ENCODE measurements around the gene INTS1. TPM values are rescaled to one million over a fixed set of nuclear protein-coding genes. Genes with fewer than 3 reads are reported as not detected.

The INTS1 gene
- total and polyA plus RNA-seq, 2 of the 4 experiments (the other 2 are of a cell fraction): 9.3 to 40.1 TPM

- Histone ChIP-seq H2AK5ac (ENCODE audit: low read depth, low read length) (peak overlapping the region; percentile 56; the same call in 1 of the 2 replicates), H4K8ac (ENCODE audit: low read depth in 2 of 2, low read length in 2 of 2) (no peak overlapping the region; a peak in 1 of 4 replicates), H3K27me3 (ENCODE audit: control insufficient read depth, insufficient read depth, low read length) (no peaks in the 10 kb centered on the region), H2AFZ (replicated peaks; ENCODE audit: low read length, poor library complexity) (no peak overlapping the region), H4K91ac (ENCODE audit: insufficient read depth, low read depth, low read length) (no peak overlapping the region), H2BK15ac (ENCODE audit: low read depth, low read length) (no peak overlapping the region), H3K9me1 (ENCODE audit: insufficient read depth, low read length) (peaks cover 12% of the 10 kb centered on the region), H3K9ac (ENCODE audit: low read depth, low read length) (no peak overlapping the region), H2BK5ac (ENCODE audit: low read depth, low read length, poor library complexity, severe bottlenecking) (no peak overlapping the region), H3K4ac (ENCODE audit: low read depth, low read length) (no peak overlapping the region), H4K20me1 (ENCODE audit: insufficient read depth, low read length) (peaks cover 15% of the 10 kb centered on the region), H2BK20ac (ENCODE audit: low read depth, low read length) (no peak overlapping the region), H3K4me3 (ENCODE audit: insufficient read depth, low read depth, low read length) (no peak overlapping the region), H3K18ac (ENCODE audit: low read depth, low read length) (no peak overlapping the region), H3K27ac (ENCODE audit: insufficient read depth, low read length) (no peak overlapping the region), H3K56ac (ENCODE audit: extremely low read depth, insufficient read depth, low read length) (no peak overlapping the region), H2AK9ac (replicated peaks; ENCODE audit: low read depth, low read length, poor library complexity) (no peak overlapping the region), H3K4me2 (ENCODE audit: low read depth, low read length) (no peak overlapping the region), H3K4me1 (ENCODE audit: control insufficient read depth, insufficient read depth, low read length) (peaks cover 31% of the 10 kb centered on the region), H4K5ac (ENCODE audit: low read depth, low read length) (no peak overlapping the region), H3K9me3 (ENCODE audit: control insufficient read depth, insufficient read depth, low read length) (no peaks in the 10 kb centered on the region), H2BK120ac (ENCODE audit: low read depth, low read length) (no peak overlapping the region), H3K79me1 (ENCODE audit: low read depth in 1 of 2, low read length in 2 of 2) (peaks cover 0 to 32% of the 10 kb centered on the region in 2 experiments; a peak in 3 of 4 replicates), H3K36me3 (ENCODE audit: control insufficient read depth, insufficient read depth, low read length) (no peaks in the 10 kb centered on the region), H3K23ac (ENCODE audit: low read depth, low read length) (no peak overlapping the region), H3K14ac (replicated peaks; ENCODE audit: low read depth, low read length) (no peak overlapping the region)
- BruUV-seq (replicated peaks): no TSS peak
- DNase-seq: no peak
- no peak for ATAC-seq (ENCODE audit: low read depth)
- in situ Hi-C loops (cut with MboI; ENCODE audit: low sequenced_read_pairs) (no loop called here), intact Hi-C loops (cut with micrococcal nuclease) (no loop called here), dilution Hi-C loops (cut with HindIII; ENCODE audit: low sequenced_read_pairs, unreplicated experiment) (no loop called here)
- 84% methylated on average over 3 of the region's 18 CpGs; no CpG with 5 or more reads in 1 of the 2 experiments for WGBS, 2 experiments (ENCODE audit: extremely low coverage in 2 of 2, insufficient read length in 1 of 2)
- POLR2A ChIA-PET (ENCODE audit: unreplicated experiment): no interaction called here
- TF ChIP-seq BHLHE40 (IDR thresholded peaks at IDR 0.05; ENCODE audit: low read depth, low read length) (no peak), NFE2L2 (IDR thresholded peaks at IDR 0.05; ENCODE audit: low read depth, low read length) (no peak), RAD21 (IDR thresholded peaks at IDR 0.05; ENCODE audit: low read length) (no peak), SMC3 (IDR thresholded peaks at IDR 0.05; ENCODE audit: low read depth, low read length) (no peak), CEBPB (IDR thresholded peaks at IDR 0.05; ENCODE audit: low read depth, low read length) (no peak), RCOR1 (IDR thresholded peaks at IDR 0.05; ENCODE audit: insufficient replicate concordance, low read length) (no peak), MAFK (IDR thresholded peaks at IDR 0.05; ENCODE audit: low read depth, low read length) (no peak), POLR2A (IDR thresholded peaks at IDR 0.05; ENCODE audit: low read depth, low read length) (no peak), FOS (IDR thresholded peaks at IDR 0.05; ENCODE audit: low read depth, low read length) (no peak), RFX5 (IDR thresholded peaks at IDR 0.05; ENCODE audit: low read depth, low read length) (no peak)
- TF ChIP-seq, protein P1, sequence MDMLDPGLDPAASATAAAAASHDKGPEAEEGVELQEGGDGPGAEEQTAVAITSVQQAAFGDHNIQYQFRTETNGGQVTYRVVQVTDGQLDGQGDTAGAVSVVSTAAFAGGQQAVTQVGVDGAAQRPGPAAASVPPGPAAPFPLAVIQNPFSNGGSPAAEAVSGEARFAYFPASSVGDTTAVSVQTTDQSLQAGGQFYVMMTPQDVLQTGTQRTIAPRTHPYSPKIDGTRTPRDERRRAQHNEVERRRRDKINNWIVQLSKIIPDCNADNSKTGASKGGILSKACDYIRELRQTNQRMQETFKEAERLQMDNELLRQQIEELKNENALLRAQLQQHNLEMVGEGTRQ (IDR thresholded peaks at IDR 0.05; ENCODE audit: low read depth, low read length): no peak
- TF ChIP-seq, protein P2, sequence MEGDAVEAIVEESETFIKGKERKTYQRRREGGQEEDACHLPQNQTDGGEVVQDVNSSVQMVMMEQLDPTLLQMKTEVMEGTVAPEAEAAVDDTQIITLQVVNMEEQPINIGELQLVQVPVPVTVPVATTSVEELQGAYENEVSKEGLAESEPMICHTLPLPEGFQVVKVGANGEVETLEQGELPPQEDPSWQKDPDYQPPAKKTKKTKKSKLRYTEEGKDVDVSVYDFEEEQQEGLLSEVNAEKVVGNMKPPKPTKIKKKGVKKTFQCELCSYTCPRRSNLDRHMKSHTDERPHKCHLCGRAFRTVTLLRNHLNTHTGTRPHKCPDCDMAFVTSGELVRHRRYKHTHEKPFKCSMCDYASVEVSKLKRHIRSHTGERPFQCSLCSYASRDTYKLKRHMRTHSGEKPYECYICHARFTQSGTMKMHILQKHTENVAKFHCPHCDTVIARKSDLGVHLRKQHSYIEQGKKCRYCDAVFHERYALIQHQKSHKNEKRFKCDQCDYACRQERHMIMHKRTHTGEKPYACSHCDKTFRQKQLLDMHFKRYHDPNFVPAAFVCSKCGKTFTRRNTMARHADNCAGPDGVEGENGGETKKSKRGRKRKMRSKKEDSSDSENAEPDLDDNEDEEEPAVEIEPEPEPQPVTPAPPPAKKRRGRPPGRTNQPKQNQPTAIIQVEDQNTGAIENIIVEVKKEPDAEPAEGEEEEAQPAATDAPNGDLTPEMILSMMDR (conservative IDR thresholded peaks at IDR 0.05; ENCODE audit: low read depth, low read length): no peak
- TF ChIP-seq, protein P3, sequence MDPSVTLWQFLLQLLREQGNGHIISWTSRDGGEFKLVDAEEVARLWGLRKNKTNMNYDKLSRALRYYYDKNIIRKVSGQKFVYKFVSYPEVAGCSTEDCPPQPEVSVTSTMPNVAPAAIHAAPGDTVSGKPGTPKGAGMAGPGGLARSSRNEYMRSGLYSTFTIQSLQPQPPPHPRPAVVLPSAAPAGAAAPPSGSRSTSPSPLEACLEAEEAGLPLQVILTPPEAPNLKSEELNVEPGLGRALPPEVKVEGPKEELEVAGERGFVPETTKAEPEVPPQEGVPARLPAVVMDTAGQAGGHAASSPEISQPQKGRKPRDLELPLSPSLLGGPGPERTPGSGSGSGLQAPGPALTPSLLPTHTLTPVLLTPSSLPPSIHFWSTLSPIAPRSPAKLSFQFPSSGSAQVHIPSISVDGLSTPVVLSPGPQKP (IDR thresholded peaks at IDR 0.05; ENCODE audit: borderline replicate concordance, low read depth, low read length): no peak
- CTCF ChIA-PET: no interaction called here
Measured at GRCh38 chr7:1461646-1462375, 42.4 kb downstream of the INTS1 start.

All from IMR-90 (cell line).